Progenitor cell of endocrine pancreas (in vitro differentiated cells): ENCODE results near the gene STT3B. TPM values are rescaled to one million over a fixed set of nuclear protein-coding genes. Genes with fewer than 3 reads are reported as not detected.

Experiments used
- DNase-seq: peaks from one replicate; pipeline ENCODE4 v3.0.0; 2021; ENCODE audit warnings: low spot score; ENCODE audit not compliant: unreplicated experiment
- H3K27ac Mint-ChIP-seq: 2 replicates; pipeline ENCODE4 v1.8.0; 2021; ENCODE audit warnings: mild to moderate bottlenecking, moderate library complexity, mixed read lengths
- H3K27me3 Mint-ChIP-seq: 2 replicates; pipeline ENCODE4 v1.8.0; 2021; ENCODE audit warnings: mixed read lengths
- H3K36me3 Mint-ChIP-seq: 2 replicates; pipeline ENCODE4 v1.8.0; 2022; ENCODE audit warnings: mixed read lengths; ENCODE audit not compliant: insufficient read depth
- H3K4me1 Mint-ChIP-seq: 2 replicates; pipeline ENCODE4 v1.8.0; 2021; ENCODE audit warnings: low read depth, mixed read lengths
- H3K4me3 Mint-ChIP-seq: 2 replicates; pipeline ENCODE4 v1.8.0; 2021; ENCODE audit warnings: low read depth, mild to moderate bottlenecking, moderate library complexity, mixed read lengths
- H3K9me3 Mint-ChIP-seq: 2 replicates; pipeline ENCODE4 v1.8.0; 2021; ENCODE audit warnings: low read depth, mixed read lengths
- CTCF ChIP-seq: fragments of 200-600 bp; sonication (generic); IDR thresholded peaks from one replicate; pipeline ENCODE4 v1.5.0; 2021; ENCODE audit warnings: antibody characterized with exemption, mild to moderate bottlenecking; ENCODE audit not compliant: unreplicated experiment
- total RNA-seq: library from RNA; stranded (reverse); gene quantifications from 2 replicates; pipeline ENCODE4 v1.2.1, GENCODE V29; 2021

Gene STT3B
- total RNA-seq, 1 donor from 2014 or later = 154 TPM

- peaks cover 15% of the 10 kb centered on the region for H3K36me3 Mint-ChIP-seq
- H3K9me3 Mint-ChIP-seq = peaks cover 34% of the 10 kb centered on the region
- no peak for TF ChIP-seq CTCF
- peaks cover 21% of the 10 kb centered on the region for H3K4me1 Mint-ChIP-seq
- no peak overlapping the region for H3K4me3 Mint-ChIP-seq
- no peak overlapping the region for H3K27ac Mint-ChIP-seq
- DNase-seq = no peak
- H3K27me3 Mint-ChIP-seq = no peaks in the 10 kb centered on the region
Measured at GRCh38 chr3:31559872-31560534, 27.3 kb downstream of the STT3B start.

- TF ChIP-seq CTCF = no peak
- no peaks in the 10 kb centered on the region for H3K27me3 Mint-ChIP-seq
- H3K9me3 Mint-ChIP-seq = peaks cover 27% of the 10 kb centered on the region
- peak overlapping the region; percentile 23 for H3K27ac Mint-ChIP-seq
- DNase-seq = no peak
- peaks cover 31% of the 10 kb centered on the region for H3K4me1 Mint-ChIP-seq
- H3K4me3 Mint-ChIP-seq = peak overlapping the region; percentile 25
- H3K36me3 Mint-ChIP-seq = peaks cover 9% of the 10 kb centered on the region
Measured at GRCh38 chr3:31561891-31562290, 29.2 kb downstream of the STT3B start.

- H3K27ac Mint-ChIP-seq = peak overlapping the region; percentile 23
- no peak overlapping the region for H3K4me3 Mint-ChIP-seq
- no peak for DNase-seq
- H3K4me1 Mint-ChIP-seq = peaks cover 34% of the 10 kb centered on the region
- TF ChIP-seq CTCF = peak; percentile 33
- peaks cover 7% of the 10 kb centered on the region for H3K36me3 Mint-ChIP-seq
- H3K27me3 Mint-ChIP-seq = no peaks in the 10 kb centered on the region
- H3K9me3 Mint-ChIP-seq = peaks cover 23% of the 10 kb centered on the region
Measured at GRCh38 chr3:31562525-31562924, 29.8 kb downstream of the STT3B start.

- peaks cover 4% of the 10 kb centered on the region for H3K36me3 Mint-ChIP-seq
- no peaks in the 10 kb centered on the region for H3K27me3 Mint-ChIP-seq
- H3K4me3 Mint-ChIP-seq = no peak overlapping the region
- H3K9me3 Mint-ChIP-seq = peaks cover 7% of the 10 kb centered on the region
- H3K4me1 Mint-ChIP-seq = peaks cover 38% of the 10 kb centered on the region
- no peak for DNase-seq
- no peak overlapping the region for H3K27ac Mint-ChIP-seq
- no peak for TF ChIP-seq CTCF
Measured at GRCh38 chr3:31565288-31565687, 32.6 kb downstream of the STT3B start.

GRCh38 chr3:31567036-31567435 lies 34.3 kb downstream of the STT3B start:
- Mint-ChIP-seq H3K4me3 (no peak overlapping the region), H3K4me1 (peaks cover 33% of the 10 kb centered on the region), H3K27ac (no peak overlapping the region), H3K9me3 (no peaks in the 10 kb centered on the region), H3K36me3 (no peaks in the 10 kb centered on the region), H3K27me3 (no peaks in the 10 kb centered on the region)
- peak; percentile 62 for TF ChIP-seq CTCF
- no peak for DNase-seq
